ENCODE data around the gene DLAT.

- TF ChIP-seq REST (IDR thresholded peaks at IDR 0.05; ENCODE audit: insufficient read depth in 1 of 2, low read depth in 2 of 2, low read length in 2 of 2) (no peak), TAF1 (IDR thresholded peaks at IDR 0.05; ENCODE audit: borderline replicate concordance, insufficient read depth, low read length) (no peak), POLR2AphosphoS5 (IDR thresholded peaks at IDR 0.05; ENCODE audit: low read depth, low read length) (no peak)
Observed at GRCh38 chr11:112017538-112017937, 7.7 kb upstream of the DLAT start.
